Lower leg skin (tissue), 4 donors: ENCODE measurements around the gene PEAR1. TPM values are rescaled to one million over a fixed set of nuclear protein-coding genes. Genes with fewer than 3 reads are reported as not detected.
A peak's percentile ranks its signal among the peaks of the same experiment; 100 is the strongest.

Experiments
- DNase-seq, 2 donors: peaks; one replicate each; pipeline ENCODE4 v3.0.0-alpha.2; 2019; ENCODE audit warnings: low spot score in 2 of 2
- H3K4me3 ChIP-seq: fragments of 200-600 bp; sonication (generic); 2 replicates; pipeline ENCODE4 v1.5.1; 2017; ENCODE audit warnings: mild to moderate bottlenecking, low read depth; ENCODE audit not compliant: poor library complexity, severe bottlenecking
- CTCF ChIP-seq, 3 donors: fragments of 450-650 bp; IDR thresholded peaks; one replicate each; pipeline ENCODE4 v1.5.1; 2016; ENCODE audit warnings: antibody characterized with exemption in 3 of 3, mild to moderate bottlenecking in 3 of 3, moderate library complexity in 2 of 3
- POLR2A ChIP-seq, 2 donors: fragments of 450-650 bp; IDR thresholded peaks; one replicate each; pipeline ENCODE4 v1.6.1; 2016 to 2017; ENCODE audit warnings: antibody characterized with exemption in 2 of 2, mild to moderate bottlenecking in 1 of 2, moderate library complexity in 1 of 2
- WGBS, 2 donors: methylation state at CpG; one replicate each; pipeline ENCODE4 v1.1.5; 2018; 5-methylcytosine and 5-hydroxymethylcytosine counted together
- intact Hi-C: fragments of 100-400 bp; cut with DNase I; formaldehyde crosslinking; loops from one replicate; pipeline ENCODE4 v1.15.0; 2023; ENCODE audit warnings: low total_unique reads
- total RNA-seq, 4 donors: library from RNA; depleted of rRNA; stranded (reverse); fragments of >200 nt; gene quantifications; one replicate each; pipeline ENCODE4 v1.1.0, GENCODE V29; 2016

PEAR1 gene
- total RNA-seq, 4 donors from 2014 or later, result 2.1 to 10.2 (median 6.6) TPM

DNA sequence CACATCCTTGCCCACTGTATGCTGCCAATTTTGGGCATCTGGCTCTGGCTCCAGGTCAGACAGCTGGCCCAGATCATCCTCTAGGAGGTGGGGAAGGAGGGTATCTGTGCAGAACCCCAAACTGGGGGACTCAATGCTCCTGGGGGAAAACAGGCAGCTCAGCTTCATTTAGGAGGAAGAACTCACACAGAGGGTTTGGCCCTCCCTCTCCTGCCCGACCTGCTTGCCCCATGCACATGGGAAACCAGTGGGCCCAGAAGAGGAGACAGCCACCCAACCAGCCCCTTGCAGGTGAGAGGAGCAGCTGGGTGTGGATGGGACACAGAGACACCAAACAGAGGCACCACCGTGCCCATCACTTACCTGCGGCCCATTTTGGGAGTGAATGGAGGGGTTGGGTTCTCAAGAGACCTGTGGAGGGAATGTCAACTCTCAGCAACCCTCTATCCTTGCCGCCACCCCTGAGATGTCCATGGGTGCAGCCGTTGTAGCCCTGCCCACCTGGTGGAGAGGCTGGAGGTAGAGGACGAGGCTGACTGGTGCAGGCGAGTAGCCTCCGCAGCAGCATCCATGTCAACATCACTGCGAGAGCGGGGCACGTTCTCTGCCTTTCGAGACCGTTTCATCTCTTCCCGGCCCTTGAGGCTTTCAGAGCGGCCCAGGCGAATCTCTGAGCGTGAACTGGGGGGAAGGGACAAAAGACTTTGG, 54.5 kb downstream of the PEAR1 start:
- DNase-seq, result no peak
- TF ChIP-seq CTCF (IDR thresholded peaks at IDR 0.05) (no peak), POLR2A (IDR thresholded peaks at IDR 0.05) (no peak)
- no peak overlapping the region for H3K4me3 ChIP-seq
- intact Hi-C loops, result no loop called here
- 94 to 97% methylated on average over 17 of the region's 17 CpGs for WGBS, 2 donors

DNA sequence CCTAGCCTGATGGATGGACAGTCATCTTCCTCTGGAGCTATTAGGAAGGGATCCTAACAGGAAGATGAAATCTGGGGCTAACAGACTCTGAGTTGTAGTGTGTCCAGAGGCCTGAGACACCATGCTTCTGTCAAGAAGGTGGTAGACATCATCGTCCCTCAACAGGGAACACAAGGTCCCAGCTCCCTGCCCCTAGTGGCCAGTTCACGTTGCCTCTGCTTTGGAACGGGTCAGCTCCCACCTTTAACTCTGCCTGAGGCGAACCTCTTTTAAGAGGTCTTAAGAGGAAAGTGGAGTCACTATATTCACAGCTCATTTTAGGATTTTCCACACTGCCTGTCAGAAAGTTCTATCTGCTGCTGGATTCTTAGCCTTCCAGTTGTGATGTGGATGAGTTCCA, 55.2 kb downstream of the PEAR1 start:
- TF ChIP-seq POLR2A (IDR thresholded peaks at IDR 0.05) (no peak), CTCF (IDR thresholded peaks at IDR 0.05) (no peak)
- H3K4me3 ChIP-seq, result no peak overlapping the region
- WGBS, 2 donors, result 80 to 92% methylated on average over 4 of the region's 4 CpGs
- DNase-seq, result no peak
- intact Hi-C loops, result no loop called here

- 93 to 98% methylated on average over 5 of the region's 5 CpGs for WGBS, 2 donors
- intact Hi-C loops, result no loop called here
- no peak for DNase-seq
- TF ChIP-seq CTCF (IDR thresholded peaks at IDR 0.05), result no peak
- TF ChIP-seq POLR2A (IDR thresholded peaks at IDR 0.05), result no peak
- no peak overlapping the region for H3K4me3 ChIP-seq
These were observed 55.6 kb downstream of the PEAR1 start for GRCh38 chr1:156949127-156949526.

GRCh38 chr1:156951371-156951770, 57.9 kb downstream of the PEAR1 start:
- peak in 1 of 2 donors; percentile 68 for DNase-seq
- TF ChIP-seq CTCF (IDR thresholded peaks at IDR 0.05) (no peak), POLR2A (IDR thresholded peaks at IDR 0.05) (no peak)
- intact Hi-C loops, result no loop called here
- H3K4me3 ChIP-seq, result no peak overlapping the region
- 93 to 98% methylated on average over 5 of the region's 5 CpGs for WGBS, 2 donors

- no peak for TF ChIP-seq CTCF (IDR thresholded peaks at IDR 0.05)
- TF ChIP-seq POLR2A (IDR thresholded peaks at IDR 0.05), result no peak
- intact Hi-C loops, result no loop called here
- WGBS, 2 donors, result 73 to 82% methylated on average over 2 of the region's 2 CpGs
- H3K4me3 ChIP-seq, result no peak overlapping the region
- DNase-seq, result no peak
These were observed 60.1 kb downstream of the PEAR1 start for GRCh38 chr1:156953571-156953970.

- TF ChIP-seq CTCF (IDR thresholded peaks at IDR 0.05) (no peak), POLR2A (IDR thresholded peaks at IDR 0.05) (no peak)
- H3K4me3 ChIP-seq, result no peak overlapping the region
- intact Hi-C loops, result no loop called here
- no peak for DNase-seq
- 93 to 96% methylated on average over 10 of the region's 10 CpGs for WGBS, 2 donors
These were observed 62.8 kb downstream of the PEAR1 start for GRCh38 chr1:156956333-156956732.
